Measurements from ENCODE around the gene RNPEP. TPM values are rescaled to one million over a fixed set of nuclear protein-coding genes. Genes with fewer than 3 reads are reported as not detected.

The RNPEP gene
- total and polyA plus RNA-seq, 2 experiments from 2014 or later = 57.9 to 74.2 TPM

DNA sequence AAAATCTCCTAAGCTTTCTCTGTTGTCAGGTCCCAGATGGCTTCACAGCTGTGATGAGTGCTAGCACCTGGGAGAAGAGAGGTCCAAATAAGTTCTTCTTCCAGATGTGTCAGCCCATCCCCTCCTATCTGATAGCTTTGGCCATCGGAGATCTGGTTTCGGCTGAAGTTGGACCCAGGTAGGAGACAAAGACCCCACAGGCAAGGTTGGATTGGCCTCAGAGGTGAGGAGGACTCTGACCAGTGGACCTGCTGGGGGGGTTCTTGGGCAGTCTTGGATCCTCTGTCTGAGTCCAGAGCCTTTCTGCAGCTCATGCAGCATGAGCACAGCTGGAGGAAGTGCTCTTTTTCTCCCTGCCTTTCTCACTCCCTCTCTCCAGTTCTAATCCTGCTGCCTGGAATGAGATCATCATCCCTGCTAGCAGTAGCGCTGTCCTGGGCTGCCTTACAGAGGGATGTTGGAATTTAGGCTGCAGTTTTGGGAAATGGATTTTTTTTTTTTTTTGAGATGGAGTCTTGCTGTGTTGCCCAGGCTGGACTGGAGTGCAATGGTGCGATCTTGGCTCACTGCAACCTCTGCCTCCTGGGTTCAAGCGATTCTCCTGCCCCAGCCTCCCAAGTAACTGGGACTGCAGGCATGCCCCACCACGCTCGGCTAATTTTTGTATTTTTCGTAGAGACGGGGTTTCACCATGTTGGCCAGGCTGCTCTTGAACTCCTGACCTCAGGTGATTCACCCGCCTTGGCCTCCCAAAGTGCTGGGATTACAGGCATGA lies 7.1 kb downstream of the RNPEP start:
- H4K20me1 ChIP-seq (ENCODE audit: insufficient read depth, poor library complexity, severe bottlenecking) = peaks cover 18% of the 10 kb centered on the region
- no peaks in the 10 kb centered on the region for H3K9me3 ChIP-seq (ENCODE audit: low read depth)
- no peak overlapping the region for H3K27ac ChIP-seq
- peaks cover under 1% of the 10 kb centered on the region for H3K4me1 ChIP-seq (ENCODE audit: insufficient read depth)
- 93% methylated on average over 10 of the region's 10 CpGs for WGBS (ENCODE audit: low lambda C conversion rate, missing lambda C conversion rate)
- no peaks in the 10 kb centered on the region for H3K27me3 ChIP-seq
- no peak overlapping the region for H2AFZ ChIP-seq
- no peak overlapping the region for H3K4me2 ChIP-seq
- no peak overlapping the region for H3K4me3 ChIP-seq
- peaks cover 4% of the 10 kb centered on the region for H3K36me3 ChIP-seq (replicated peaks; ENCODE audit: insufficient read depth, low read depth)
- TF ChIP-seq EZH2phosphoT487 (IDR thresholded peaks at IDR 0.05; ENCODE audit: low read depth, severe bottlenecking, unreplicated experiment) (no peak), EZH2 (IDR thresholded peaks at IDR 0.05; ENCODE audit: borderline replicate concordance) (no peak)
- TF ChIP-seq, protein P1, sequence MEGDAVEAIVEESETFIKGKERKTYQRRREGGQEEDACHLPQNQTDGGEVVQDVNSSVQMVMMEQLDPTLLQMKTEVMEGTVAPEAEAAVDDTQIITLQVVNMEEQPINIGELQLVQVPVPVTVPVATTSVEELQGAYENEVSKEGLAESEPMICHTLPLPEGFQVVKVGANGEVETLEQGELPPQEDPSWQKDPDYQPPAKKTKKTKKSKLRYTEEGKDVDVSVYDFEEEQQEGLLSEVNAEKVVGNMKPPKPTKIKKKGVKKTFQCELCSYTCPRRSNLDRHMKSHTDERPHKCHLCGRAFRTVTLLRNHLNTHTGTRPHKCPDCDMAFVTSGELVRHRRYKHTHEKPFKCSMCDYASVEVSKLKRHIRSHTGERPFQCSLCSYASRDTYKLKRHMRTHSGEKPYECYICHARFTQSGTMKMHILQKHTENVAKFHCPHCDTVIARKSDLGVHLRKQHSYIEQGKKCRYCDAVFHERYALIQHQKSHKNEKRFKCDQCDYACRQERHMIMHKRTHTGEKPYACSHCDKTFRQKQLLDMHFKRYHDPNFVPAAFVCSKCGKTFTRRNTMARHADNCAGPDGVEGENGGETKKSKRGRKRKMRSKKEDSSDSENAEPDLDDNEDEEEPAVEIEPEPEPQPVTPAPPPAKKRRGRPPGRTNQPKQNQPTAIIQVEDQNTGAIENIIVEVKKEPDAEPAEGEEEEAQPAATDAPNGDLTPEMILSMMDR (IDR thresholded peaks at IDR 0.05; ENCODE audit: poor library complexity) = no peak
- peaks cover 42% of the 10 kb centered on the region for H3K79me2 ChIP-seq
- no peaks in the 10 kb centered on the region for H3K9me2 ChIP-seq (replicated peaks; ENCODE audit: insufficient read depth)
- no peak for DNase-seq (ENCODE audit: low spot score)

DNA sequence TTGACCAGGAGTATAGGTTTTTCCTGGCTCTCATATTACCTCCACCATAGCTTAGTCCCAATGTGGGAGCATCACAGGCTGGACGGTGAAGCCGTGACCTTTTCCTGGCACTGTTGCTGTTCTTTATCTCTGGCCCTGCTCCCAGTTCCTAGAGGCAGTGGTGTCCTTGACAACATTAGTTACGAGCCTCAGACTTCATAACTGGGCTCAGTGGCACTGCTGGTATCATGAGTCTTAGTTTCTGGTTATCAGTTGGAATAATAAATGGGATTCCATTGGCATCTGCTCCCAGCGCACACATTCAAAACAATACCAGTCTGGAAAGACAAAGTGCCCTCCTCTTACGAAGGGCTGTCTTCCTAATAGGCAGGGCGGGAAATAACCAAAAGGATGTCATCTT lies 8.0 kb downstream of the RNPEP start:
- no peak overlapping the region for H3K4me2 ChIP-seq
- no peak overlapping the region for H3K4me3 ChIP-seq
- no peak for DNase-seq (ENCODE audit: low spot score)
- H3K27ac ChIP-seq = no peak overlapping the region
- H3K4me1 ChIP-seq (ENCODE audit: insufficient read depth) = no peaks in the 10 kb centered on the region
- H3K9me2 ChIP-seq (replicated peaks; ENCODE audit: insufficient read depth) = no peaks in the 10 kb centered on the region
- H2AFZ ChIP-seq = no peak overlapping the region
- H3K36me3 ChIP-seq (replicated peaks; ENCODE audit: insufficient read depth, low read depth) = peaks cover 4% of the 10 kb centered on the region
- TF ChIP-seq EZH2phosphoT487 (IDR thresholded peaks at IDR 0.05; ENCODE audit: low read depth, severe bottlenecking, unreplicated experiment) = no peak
- TF ChIP-seq EZH2 (IDR thresholded peaks at IDR 0.05; ENCODE audit: borderline replicate concordance) = no peak
- TF ChIP-seq, protein P1 (IDR thresholded peaks at IDR 0.05; ENCODE audit: poor library complexity) = no peak
- 97% methylated on average over 6 of the region's 6 CpGs for WGBS (ENCODE audit: low lambda C conversion rate, missing lambda C conversion rate)
- peaks cover 33% of the 10 kb centered on the region for H3K79me2 ChIP-seq
- peaks cover 14% of the 10 kb centered on the region for H4K20me1 ChIP-seq (ENCODE audit: insufficient read depth, poor library complexity, severe bottlenecking)
- no peaks in the 10 kb centered on the region for H3K9me3 ChIP-seq (ENCODE audit: low read depth)
- no peaks in the 10 kb centered on the region for H3K27me3 ChIP-seq

DNA sequence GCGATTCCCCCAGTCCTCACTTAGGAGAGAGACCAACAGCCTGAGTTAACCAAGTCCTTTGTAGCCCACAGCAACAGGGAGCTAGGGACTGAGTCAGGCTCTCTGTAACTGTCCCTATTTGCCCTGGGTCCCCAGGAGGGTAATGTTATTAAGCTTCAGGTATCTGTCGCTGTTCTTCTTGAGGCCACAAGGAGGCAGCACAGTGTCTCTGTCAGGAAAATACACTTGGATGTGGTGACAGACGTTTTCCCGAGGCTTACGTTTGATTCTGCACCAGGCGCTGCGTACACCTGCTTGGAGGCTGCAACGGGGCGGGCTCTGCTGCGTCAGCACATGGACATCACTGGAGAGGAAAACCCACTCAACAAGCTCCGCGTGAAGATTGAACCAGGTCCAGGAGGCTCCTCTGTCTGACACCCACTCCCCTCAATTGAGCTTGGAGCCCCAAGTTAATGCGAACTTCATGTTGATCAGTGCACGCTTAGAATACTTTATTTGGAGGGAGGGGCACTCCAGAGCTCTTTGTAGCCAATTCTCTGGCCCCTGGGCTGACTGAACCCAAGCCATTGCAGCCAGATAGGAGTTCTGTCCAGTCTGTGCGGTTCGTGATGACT lies 17.3 kb downstream of the RNPEP start:
- DNase-seq (ENCODE audit: low spot score) = peak; percentile 80
- no peaks in the 10 kb centered on the region for H4K20me1 ChIP-seq (ENCODE audit: insufficient read depth, poor library complexity, severe bottlenecking)
- no peaks in the 10 kb centered on the region for H3K4me1 ChIP-seq (ENCODE audit: insufficient read depth)
- H3K9me3 ChIP-seq (ENCODE audit: low read depth) = no peaks in the 10 kb centered on the region
- TF ChIP-seq EZH2 (IDR thresholded peaks at IDR 0.05; ENCODE audit: borderline replicate concordance) = no peak
- TF ChIP-seq, protein P1 (IDR thresholded peaks at IDR 0.05; ENCODE audit: poor library complexity) = peak; percentile 73
- TF ChIP-seq EZH2phosphoT487 (IDR thresholded peaks at IDR 0.05; ENCODE audit: low read depth, severe bottlenecking, unreplicated experiment) = no peak
- H3K4me2 ChIP-seq = no peak overlapping the region
- H3K27ac ChIP-seq = no peak overlapping the region
- H2AFZ ChIP-seq = no peak overlapping the region
- H3K27me3 ChIP-seq = no peaks in the 10 kb centered on the region
- H3K9me2 ChIP-seq (replicated peaks; ENCODE audit: insufficient read depth) = no peaks in the 10 kb centered on the region
- no peak overlapping the region for H3K4me3 ChIP-seq
- peaks cover 19% of the 10 kb centered on the region for H3K79me2 ChIP-seq
- H3K36me3 ChIP-seq (replicated peaks; ENCODE audit: insufficient read depth, low read depth) = no peaks in the 10 kb centered on the region
- whole genome bisulfite sequencing (ENCODE audit: low lambda C conversion rate, missing lambda C conversion rate) = 65% methylated on average over 16 of the region's 16 CpGs

Data from hepatocyte (in vitro differentiated cells).